Upper lobe of left lung (tissue), 6 donors: ENCODE data around the gene ADPRHL1. TPM values are rescaled to one million over a fixed set of nuclear protein-coding genes. Genes with fewer than 3 reads are reported as not detected.
A peak's percentile ranks its signal among the peaks of the same experiment; 100 is the strongest.

Experiments
- ATAC-seq, 2 donors: fragments of 200-7000 bp; cut with Tn5 transposase; one replicate each; pipeline ENCODE4 v1.9.1; 2022; ENCODE audit warnings: mild to moderate bottlenecking in 2 of 2, moderate library complexity in 2 of 2; ENCODE audit not compliant: low FRiP score in 2 of 2
- DNase-seq, 2 donors: peaks; one replicate each; pipeline ENCODE4 v3.0.0-alpha.2; 2019 to 2020
- H3K27ac ChIP-seq, 4 donors: fragments of 200-600 bp; sonication (generic); one replicate each; pipeline ENCODE4 v1.5.1; 2016 to 2019
- H3K27me3 ChIP-seq, 4 donors: fragments of 200-600 bp; sonication (generic); one replicate each; pipeline ENCODE4 v1.5.1; 2017 to 2019
- H3K36me3 ChIP-seq, 4 donors: fragments of 200-600 bp; sonication (generic); one replicate each; pipeline ENCODE4 v1.5.1; 2016 to 2019
- H3K4me1 ChIP-seq, 4 donors: fragments of 200-600 bp; sonication (generic); one replicate each; pipeline ENCODE4 v1.5.1; 2018 to 2019
- H3K4me3 ChIP-seq, 4 donors: fragments of 200-600 bp; sonication (generic); one replicate each; pipeline ENCODE4 v1.5.1; 2017 to 2019; ENCODE audit warnings: mild to moderate bottlenecking in 2 of 4, moderate library complexity in 1 of 4
- H3K9me3 ChIP-seq, 4 donors: fragments of 200-600 bp; sonication (generic); one replicate each; pipeline ENCODE4 v1.5.1; 2018 to 2019
- EP300 ChIP-seq, 4 donors: sonication (generic); formaldehyde crosslinking; IDR thresholded peaks; one replicate each; pipeline ENCODE4 v1.5.1; 2017; ENCODE audit warnings: antibody characterized with exemption in 4 of 4, control low read depth in 2 of 4
- POLR2A ChIP-seq, 4 donors: fragments of 450-650 bp; IDR thresholded peaks; one replicate each; pipeline ENCODE4 v1.5.1; 2016 to 2017; ENCODE audit warnings: antibody characterized with exemption in 4 of 4, mild to moderate bottlenecking in 2 of 4
- POLR2AphosphoS5 ChIP-seq, 2 donors: sonication (generic); formaldehyde crosslinking; IDR thresholded peaks; one replicate each; pipeline ENCODE4 v1.5.1; 2017; ENCODE audit warnings: antibody characterized with exemption in 2 of 2
- WGBS, 2 donors: methylation state at CpG; one replicate each; pipeline ENCODE4 v1.1.5; 2017 to 2018; 5-methylcytosine and 5-hydroxymethylcytosine counted together
- total RNA-seq, 6 donors: library from RNA; depleted of rRNA in 4 of 6; stranded (reverse); fragments of >200 nt in 4 of 6; gene quantifications; one replicate each; pipeline versions ENCODE4 v1.1.0 to v1.2.1, GENCODE V29; 2016 to 2021
- TF ChIP-seq, protein P1 (sequence below), 6 experiments: fragments of 450-650 bp in 4 of 6; fragments of 200-600 bp in 2 of 6; sonication (generic) in 2 of 6; IDR thresholded peaks; one replicate each; pipeline ENCODE4 v1.5.1; 2016 to 2019; ENCODE audit warnings: antibody characterized with exemption in 6 of 6
- donor health status: DM: no; HTN: no; CAD: no; lungs with moderate emphysema.
- donor health status: DM: no; HTN: yes; CAD: no; lungs with severe emphysema.

ADPRHL1 gene
- total RNA-seq, 6 donors from 2014 or later = 0.59 to 6.3 (median 2.8) TPM

DNA sequence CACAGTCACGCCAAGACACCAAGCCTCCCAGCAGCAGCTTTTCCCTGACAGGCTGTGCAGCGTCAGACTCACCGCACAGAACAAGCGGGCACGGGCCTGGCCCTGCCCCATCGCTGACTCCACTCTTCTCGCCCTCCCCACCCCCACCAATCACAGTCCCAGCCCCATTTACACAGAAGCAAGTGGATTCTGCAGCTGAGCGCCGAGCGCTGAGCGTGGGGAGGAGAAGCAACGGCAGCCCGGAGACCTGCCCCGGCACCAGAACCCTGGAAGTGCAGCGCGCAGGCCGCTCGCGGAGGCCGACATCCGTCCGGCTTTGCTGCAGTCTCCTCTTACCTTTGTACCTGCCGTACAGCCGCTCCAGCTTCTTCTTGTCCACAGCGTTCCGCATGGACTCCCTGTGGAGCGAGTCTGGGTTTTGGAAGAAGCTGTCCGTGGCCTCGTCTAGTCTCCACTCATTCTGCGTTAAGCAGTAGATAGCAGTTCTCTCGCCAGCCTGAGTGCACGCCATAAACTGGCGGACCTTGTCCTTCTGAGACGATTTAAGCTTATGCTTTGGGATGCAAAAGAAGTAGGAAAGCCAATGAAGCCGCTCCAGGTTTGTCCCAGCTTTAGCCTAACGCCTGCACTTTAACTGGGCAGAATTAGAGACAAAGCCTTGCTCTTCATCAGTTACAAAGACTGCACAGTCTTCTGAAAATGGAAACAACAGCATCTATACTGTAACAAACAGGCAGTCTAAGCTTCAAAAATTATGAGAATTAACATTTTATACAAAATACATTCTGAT, 30.4 kb upstream of the ADPRHL1 start:
- peak in 1 of 2 donors; percentile 66 for DNase-seq
- H3K4me3 ChIP-seq = no peak overlapping the region
- H3K4me1 ChIP-seq = peaks cover 0 to 9% (median 2%) of the 10 kb centered on the region in 4 donors

DNA sequence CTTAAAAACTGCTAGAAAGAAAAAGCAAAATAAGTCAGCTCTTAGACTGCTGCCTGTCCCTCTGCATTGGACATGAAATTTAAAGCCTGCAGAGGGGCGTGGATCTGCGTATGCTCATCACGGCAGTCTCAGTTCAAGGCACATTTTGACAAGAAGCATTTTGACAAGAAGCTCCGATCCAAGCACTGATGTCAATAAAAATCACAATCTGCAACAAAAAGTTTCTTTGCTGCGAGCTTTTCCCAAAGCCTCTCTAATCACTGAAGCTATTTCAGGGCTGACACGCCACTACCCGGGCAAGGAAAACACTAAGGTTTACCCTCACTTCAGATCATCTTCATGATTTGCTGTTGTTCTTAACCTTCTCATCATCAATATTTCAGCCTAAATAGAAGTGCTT, 29.8 kb upstream of the ADPRHL1 start:
- TF ChIP-seq, protein P1, sequence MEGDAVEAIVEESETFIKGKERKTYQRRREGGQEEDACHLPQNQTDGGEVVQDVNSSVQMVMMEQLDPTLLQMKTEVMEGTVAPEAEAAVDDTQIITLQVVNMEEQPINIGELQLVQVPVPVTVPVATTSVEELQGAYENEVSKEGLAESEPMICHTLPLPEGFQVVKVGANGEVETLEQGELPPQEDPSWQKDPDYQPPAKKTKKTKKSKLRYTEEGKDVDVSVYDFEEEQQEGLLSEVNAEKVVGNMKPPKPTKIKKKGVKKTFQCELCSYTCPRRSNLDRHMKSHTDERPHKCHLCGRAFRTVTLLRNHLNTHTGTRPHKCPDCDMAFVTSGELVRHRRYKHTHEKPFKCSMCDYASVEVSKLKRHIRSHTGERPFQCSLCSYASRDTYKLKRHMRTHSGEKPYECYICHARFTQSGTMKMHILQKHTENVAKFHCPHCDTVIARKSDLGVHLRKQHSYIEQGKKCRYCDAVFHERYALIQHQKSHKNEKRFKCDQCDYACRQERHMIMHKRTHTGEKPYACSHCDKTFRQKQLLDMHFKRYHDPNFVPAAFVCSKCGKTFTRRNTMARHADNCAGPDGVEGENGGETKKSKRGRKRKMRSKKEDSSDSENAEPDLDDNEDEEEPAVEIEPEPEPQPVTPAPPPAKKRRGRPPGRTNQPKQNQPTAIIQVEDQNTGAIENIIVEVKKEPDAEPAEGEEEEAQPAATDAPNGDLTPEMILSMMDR (IDR thresholded peaks at IDR 0.05) = no peak
- TF ChIP-seq EP300 (IDR thresholded peaks at IDR 0.05) (no peak), POLR2A (IDR thresholded peaks at IDR 0.05) (no peak), POLR2AphosphoS5 (IDR thresholded peaks at IDR 0.05) (no peak)
- 96 to 99% methylated on average over 7 of the region's 7 CpGs for WGBS, 2 donors
- no peaks in the 10 kb centered on the region for H3K9me3 ChIP-seq
- H3K36me3 ChIP-seq = peaks cover 0 to 19% (median 3%) of the 10 kb centered on the region in 4 donors
- ATAC-seq (no peak), DNase-seq (no peak)
- H3K4me1 ChIP-seq = peaks cover 0 to 3% (median 0%) of the 10 kb centered on the region in 4 donors
- H3K4me3 ChIP-seq = no peak overlapping the region
- no peak overlapping the region for H3K27ac ChIP-seq
- H3K27me3 ChIP-seq = no peaks in the 10 kb centered on the region

More for the DNA sequence above, 30.4 kb upstream of the ADPRHL1 start:
- Histone ChIP-seq H3K9me3 (no peaks in the 10 kb centered on the region), H3K36me3 (peaks cover 0 to 18% (median 3%) of the 10 kb centered on the region in 4 donors), H3K27ac (no peak overlapping the region), H3K27me3 (no peaks in the 10 kb centered on the region)
- no peak for ATAC-seq
- TF ChIP-seq POLR2AphosphoS5 (IDR thresholded peaks at IDR 0.05) = no peak
- TF ChIP-seq, protein P1 (IDR thresholded peaks at IDR 0.05) = no peak
- no peak for TF ChIP-seq POLR2A (IDR thresholded peaks at IDR 0.05)
- 94 to 98% methylated on average over 36 of the region's 36 CpGs for WGBS, 2 donors

DNA sequence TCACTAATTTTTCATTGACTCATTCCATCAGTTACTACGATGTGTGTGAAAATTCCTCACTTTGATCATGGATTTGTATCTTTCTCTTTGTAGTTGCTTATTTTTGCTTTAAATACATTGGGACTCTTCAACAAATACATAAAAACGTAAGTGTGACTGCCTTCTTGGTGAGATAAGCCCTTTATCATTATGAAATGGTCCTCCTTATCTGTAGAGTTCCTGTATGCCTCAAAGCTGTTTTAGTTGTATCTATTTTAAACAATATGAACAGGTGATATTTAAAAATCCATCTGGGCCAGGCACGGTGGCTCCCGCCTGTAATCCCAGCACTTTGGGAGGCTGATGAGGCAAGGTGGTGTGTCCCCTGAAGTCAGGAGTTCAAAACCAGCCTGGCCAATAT, 25.9 kb upstream of the ADPRHL1 start:
- no peak overlapping the region for H3K4me3 ChIP-seq
- H3K27me3 ChIP-seq = no peaks in the 10 kb centered on the region
- 83 to 88% methylated on average over 4 of the region's 4 CpGs for WGBS, 2 donors
- TF ChIP-seq EP300 (IDR thresholded peaks at IDR 0.05) (no peak), POLR2A (IDR thresholded peaks at IDR 0.05) (no peak), POLR2AphosphoS5 (IDR thresholded peaks at IDR 0.05) (no peak)
- TF ChIP-seq, protein P1 (IDR thresholded peaks at IDR 0.05) = no peak
- ATAC-seq = no peak
- H3K27ac ChIP-seq = no peak overlapping the region
- H3K4me1 ChIP-seq = peaks cover 0 to 6% (median 4%) of the 10 kb centered on the region in 4 donors
- no peaks in the 10 kb centered on the region for H3K9me3 ChIP-seq
- DNase-seq = no peak
- H3K36me3 ChIP-seq = peaks cover 5 to 33% (median 9%) of the 10 kb centered on the region in 4 donors

DNA sequence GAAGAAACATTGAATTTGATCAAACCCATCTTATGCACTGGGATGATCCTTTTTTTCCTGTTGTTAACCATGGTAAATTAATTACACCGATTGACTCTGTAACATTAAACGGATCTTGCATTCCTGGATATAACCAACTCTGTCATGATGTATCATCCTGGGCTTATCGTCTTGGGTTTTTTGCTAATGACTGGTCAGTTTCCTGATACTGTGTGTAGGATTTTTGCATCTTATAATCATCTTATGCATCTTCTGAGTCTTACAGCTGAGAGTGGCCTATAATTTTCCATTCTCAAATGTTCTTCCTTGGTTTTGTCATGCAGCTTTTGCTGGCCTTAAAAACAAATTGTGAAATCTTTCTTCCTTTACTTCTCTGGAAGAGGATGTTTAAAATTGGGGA, 24.4 kb upstream of the ADPRHL1 start:
- no peak overlapping the region for H3K4me3 ChIP-seq
- TF ChIP-seq EP300 (IDR thresholded peaks at IDR 0.05) (no peak), POLR2A (IDR thresholded peaks at IDR 0.05) (no peak), POLR2AphosphoS5 (IDR thresholded peaks at IDR 0.05) (no peak)
- TF ChIP-seq, protein P1 (IDR thresholded peaks at IDR 0.05) = no peak
- no peaks in the 10 kb centered on the region for H3K9me3 ChIP-seq
- peaks cover 5 to 28% (median 7%) of the 10 kb centered on the region in 4 donors for H3K36me3 ChIP-seq
- ATAC-seq = no peak
- DNase-seq = no peak
- no peaks in the 10 kb centered on the region for H3K27me3 ChIP-seq
- H3K4me1 ChIP-seq = peaks cover 7 to 18% (median 14%) of the 10 kb centered on the region in 4 donors
- no peak overlapping the region for H3K27ac ChIP-seq
- WGBS, 2 donors = 94 to 99% methylated on average over 3 of the region's 3 CpGs
